Pons (tissue), 1 donor: Measurements from ENCODE around the gene ATG7.
"Not testable (repeated sequence)": the region's sequence is repeated elsewhere in the genome, so short reads cannot be mapped to it uniquely, and the experiment has no call there.

Source experiments
- DNase-seq: peaks from one replicate; pipeline ENCODE4 v3.0.0-alpha.2; 2016; ENCODE audit warnings: low spot score

The ATG7 gene

GRCh38 chr3:11254876-11255275 lies 17.3 kb upstream of the ATG7 start:
- no peak for DNase-seq

DNA sequence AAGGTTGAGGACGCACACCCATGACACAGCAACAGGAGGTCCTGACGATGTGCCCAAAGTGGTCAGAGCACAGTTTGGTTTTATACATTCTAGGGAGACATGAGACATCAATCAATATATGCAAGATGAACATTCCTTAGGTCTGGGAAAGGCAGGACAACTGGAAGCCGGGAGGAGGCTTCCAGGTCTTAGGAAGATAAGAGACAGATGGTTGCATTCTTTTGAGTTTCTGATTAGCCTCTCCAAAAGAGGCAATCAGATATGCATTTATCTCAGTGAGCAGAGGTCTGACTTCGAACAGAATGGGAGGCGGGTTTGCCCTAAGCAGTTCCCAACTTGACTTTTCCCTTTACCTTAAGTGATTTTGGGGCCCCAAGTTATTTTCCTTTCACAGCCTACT lies 16.7 kb upstream of the ATG7 start:
- DNase-seq: not testable (repeated sequence)

DNA sequence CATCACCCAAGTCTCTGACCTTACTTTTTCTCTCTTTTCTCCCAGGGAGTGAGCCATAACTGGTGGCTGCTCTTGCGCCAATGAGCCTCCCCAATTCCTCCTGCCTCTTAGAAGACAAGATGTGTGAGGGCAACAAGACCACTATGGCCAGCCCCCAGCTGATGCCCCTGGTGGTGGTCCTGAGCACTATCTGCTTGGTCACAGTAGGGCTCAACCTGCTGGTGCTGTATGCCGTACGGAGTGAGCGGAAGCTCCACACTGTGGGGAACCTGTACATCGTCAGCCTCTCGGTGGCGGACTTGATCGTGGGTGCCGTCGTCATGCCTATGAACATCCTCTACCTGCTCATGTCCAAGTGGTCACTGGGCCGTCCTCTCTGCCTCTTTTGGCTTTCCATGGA lies 13.2 kb upstream of the ATG7 start:
- DNase-seq: no peak

- DNase-seq: no peak
Measured at GRCh38 chr3:11260460-11260859, 11.7 kb upstream of the ATG7 start.

DNA sequence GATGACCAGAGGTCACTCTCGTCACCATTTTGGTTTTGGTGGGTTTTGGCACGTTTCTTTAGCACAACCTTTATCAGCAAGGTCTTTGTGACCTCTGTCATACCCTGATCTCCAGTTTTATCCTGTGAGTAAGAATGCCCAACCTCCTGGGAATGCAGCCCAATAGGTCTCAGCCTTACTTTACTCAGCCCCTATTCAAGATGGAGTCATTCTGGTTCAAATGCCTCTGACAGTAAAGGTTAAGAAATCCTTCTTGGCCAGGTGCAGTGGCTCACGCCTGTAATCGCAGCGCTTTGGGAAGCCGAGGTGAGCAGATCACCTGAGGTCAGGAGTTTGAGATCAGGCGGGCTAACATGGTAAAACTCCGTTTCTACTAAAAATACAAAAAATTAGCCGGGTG lies 3.2 kb upstream of the ATG7 start:
- no peak for DNase-seq

GRCh38 chr3:11272906-11273574 lies 843 bp downstream of the ATG7 start:
- peak; percentile 23 for DNase-seq

DNA sequence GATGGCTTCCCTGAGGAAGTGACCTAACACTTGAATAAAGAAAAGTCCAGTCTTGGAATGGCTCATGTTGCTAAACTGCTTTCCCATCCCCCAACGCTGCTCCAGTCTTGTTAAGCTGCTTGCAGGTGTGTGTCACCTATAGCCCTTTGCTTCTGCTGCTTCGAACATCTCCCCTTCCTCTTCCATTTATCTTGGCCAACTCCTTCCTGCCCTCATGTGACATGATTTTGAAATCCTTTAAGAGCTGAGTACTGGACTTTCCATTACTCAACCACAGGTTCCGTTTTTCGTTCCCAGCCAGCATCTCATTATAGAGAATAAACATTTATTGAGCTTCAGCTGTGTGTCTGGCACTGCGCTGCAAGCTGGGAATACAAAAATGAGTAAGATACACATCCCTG lies 1.7 kb downstream of the ATG7 start:
- DNase-seq: peak; percentile 87

- no peak for DNase-seq
Measured at GRCh38 chr3:11274566-11275142, 2.5 kb downstream of the ATG7 start.

- no peak for DNase-seq
Measured at GRCh38 chr3:11275926-11276325, 3.7 kb downstream of the ATG7 start.

- DNase-seq: no peak
Measured at GRCh38 chr3:11276901-11277300, 4.7 kb downstream of the ATG7 start.

GRCh38 chr3:11282250-11283138 lies 10.3 kb downstream of the ATG7 start:
- peak; percentile 96 for DNase-seq

DNA sequence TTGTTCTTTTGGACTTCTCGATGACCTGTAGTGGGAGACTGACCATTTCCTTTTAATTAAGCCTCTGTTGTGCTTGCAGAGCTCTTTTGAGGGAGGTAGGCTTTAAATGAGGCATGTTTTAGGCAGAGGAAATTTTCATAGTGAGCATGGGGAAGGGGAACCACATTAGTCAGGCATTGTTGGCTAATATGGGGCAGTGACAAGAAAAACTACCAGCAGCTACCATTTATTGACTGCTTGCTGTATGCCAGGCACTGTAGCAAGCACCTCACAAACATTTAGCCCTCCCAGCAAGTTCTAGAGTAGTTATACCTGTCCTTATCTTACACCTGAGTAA lies 10.9 kb downstream of the ATG7 start:
- no peak for DNase-seq

DNA sequence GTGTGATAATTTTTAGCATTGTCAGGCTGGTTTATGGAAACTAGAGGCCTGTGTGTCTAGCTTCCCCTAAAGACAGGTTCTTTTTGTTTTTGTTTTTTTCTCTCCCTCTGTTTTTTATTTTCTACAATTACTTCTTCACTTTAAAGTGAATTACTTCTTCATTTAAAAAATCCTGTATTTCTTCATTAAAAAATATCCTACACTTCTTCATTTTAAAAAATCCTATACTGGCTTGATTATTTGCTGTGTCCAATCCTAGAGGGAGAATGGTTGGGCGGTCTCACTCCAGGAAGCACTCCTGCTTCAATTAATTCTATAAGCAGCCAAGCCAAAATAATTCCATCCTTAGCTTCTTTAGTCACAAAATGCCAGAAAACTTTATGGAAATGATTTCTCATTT lies 11.8 kb downstream of the ATG7 start:
- DNase-seq: no peak

DNA sequence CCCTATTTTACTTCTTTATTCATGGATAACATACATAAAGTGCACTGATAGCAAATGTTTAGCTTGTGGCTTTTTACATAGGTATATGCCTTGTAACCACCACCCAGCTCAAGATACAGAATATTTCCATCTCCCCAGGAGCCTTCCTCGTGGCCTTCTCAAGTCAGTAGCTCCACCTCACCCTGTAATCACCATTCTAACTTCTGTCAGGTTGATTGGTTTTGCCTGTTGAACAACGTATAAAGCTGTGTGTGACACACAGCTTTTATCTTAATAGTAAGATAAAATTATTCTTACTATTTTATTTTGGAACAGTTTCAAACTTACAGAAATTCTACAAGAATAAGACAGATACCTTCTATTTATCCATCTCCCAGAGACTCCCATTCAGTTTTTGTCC lies 13.3 kb downstream of the ATG7 start:
- no peak for DNase-seq

GRCh38 chr3:11287404-11287803 lies 15.2 kb downstream of the ATG7 start:
- DNase-seq: no peak

- no peak for DNase-seq
Measured at GRCh38 chr3:11288021-11288491, 15.9 kb downstream of the ATG7 start.

DNA sequence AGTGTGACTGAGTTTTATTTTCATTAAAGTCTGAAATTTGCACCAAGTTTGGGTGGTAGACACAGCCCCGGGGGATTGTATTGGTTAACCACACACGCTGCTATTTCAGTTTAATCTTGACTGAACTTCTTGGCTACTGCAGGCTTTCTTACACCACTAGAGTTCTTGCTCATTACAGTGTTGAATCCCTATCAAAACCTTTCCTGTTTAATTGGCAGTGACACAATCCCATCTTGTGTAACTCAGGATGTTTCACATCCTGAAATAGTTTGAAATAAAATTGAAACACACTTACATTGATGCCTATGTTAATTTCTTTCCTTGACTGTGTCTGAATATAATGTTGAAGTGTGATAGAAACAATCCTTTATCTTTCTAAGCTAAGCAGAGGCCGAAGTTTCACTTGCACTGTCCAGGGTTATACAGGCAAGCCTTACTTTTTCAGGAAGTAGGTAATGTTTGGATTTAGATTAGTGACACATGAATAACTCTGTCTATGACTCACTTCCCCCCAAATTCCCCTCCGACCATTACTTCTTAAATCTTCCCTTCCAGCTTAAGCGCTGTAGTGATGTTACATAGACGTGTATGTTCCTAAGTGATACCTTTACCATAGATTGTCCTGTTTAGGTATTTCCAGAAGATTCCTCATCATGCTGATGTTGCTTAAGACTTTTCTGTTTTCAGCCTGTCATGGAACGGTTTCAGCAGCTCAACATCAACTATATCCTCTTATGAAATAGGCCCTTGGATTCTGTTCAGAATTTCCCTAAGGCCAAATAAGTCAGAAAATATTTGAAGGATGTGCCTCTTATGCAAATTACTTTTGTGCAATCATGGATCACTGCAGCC lies 16.8 kb downstream of the ATG7 start:
- peak; percentile 58 for DNase-seq

DNA sequence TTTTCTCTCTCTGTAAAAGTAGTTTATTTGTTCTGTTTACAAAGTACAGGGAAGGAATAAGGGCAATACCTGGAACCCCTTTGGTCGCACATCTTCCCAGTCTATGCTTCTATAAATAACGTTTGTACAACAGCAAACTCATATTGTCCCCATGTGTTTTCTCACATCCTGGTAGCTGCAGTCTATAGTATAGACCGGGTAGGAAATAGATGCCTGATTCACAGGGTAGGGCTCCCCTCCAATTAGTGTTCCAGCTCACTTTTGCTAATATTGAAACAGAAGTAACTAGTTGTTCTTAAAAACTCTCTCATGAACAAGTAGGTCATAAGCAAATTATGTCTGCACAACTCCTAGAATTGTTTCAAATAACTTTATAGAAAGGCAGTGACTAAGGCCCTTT lies 17.7 kb downstream of the ATG7 start:
- DNase-seq: no peak

DNA sequence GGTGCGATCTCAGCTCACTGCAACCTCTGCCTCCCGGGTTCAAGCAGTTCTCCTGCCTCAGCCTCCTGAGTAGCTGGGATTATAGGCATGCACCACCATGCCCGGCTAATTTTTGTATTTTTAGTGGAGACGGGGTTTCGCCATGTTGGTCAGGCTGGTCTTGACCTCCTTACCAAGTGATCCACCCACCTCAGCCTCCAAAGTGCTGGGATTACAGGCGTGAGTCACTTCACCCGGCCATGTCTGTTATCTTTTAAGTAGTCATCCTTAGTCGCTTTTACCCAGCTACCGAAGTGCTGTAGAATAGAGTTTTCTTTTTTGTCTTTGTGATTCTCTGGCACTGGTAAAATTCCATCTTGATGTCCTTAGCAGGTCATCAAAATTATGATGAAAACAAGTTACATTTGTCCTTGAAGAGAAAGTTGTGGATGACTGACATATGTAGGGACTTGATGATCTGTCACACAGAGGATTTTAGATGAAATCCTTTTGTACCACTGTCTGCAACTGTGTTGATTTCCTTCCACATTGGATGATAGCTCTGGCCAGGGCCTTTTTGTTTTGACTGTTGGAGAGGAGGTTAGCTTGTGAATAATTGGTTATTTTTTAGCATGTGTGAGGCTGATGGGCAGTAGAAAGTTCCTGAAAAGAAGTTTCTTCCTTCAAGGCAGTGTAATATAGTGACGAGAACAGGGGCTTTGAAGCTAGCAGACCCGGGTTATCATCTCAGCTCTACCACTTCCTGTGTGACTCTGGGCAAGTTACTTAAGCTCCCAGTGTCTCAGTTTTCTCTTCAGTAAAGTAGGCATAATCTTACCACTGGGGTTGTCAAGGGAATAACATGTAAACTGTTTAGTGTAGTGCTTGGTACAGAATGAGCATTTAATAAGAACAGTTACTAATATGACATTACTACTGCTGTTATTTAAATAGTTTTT lies 18.8 kb downstream of the ATG7 start:
- DNase-seq: no peak

- DNase-seq: no peak
Measured at GRCh38 chr3:11291808-11292207, 19.6 kb downstream of the ATG7 start.

DNA sequence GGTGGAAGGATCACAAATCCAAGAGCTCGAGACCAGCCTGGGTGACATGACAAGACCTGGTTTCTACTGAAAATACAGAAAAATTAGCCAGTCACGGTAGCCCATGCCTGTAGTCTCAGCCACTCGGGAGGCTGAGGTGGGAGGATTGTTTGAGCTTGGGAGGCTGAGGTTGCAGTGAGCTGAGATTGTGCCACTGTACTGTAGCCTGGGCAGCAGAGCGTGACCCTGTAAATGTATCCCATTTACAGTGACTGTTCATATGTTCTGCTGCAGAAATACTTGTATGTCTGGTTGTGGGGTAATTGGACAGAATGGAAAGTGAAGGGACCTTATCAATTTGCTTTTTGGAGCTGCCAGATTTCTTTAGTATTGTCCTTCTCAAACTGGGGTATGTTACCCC lies 24.9 kb downstream of the ATG7 start:
- DNase-seq: no peak
